ENCODE measurements around the gene TNFRSF12A. TPM values are rescaled to one million over a fixed set of nuclear protein-coding genes. Genes with fewer than 3 reads are reported as not detected.

The TNFRSF12A gene
- total and polyA plus RNA-seq, 9 of the 15 experiments (the other 6 are each of a cell fraction or from before 2014, with no cell fraction given): 0.41 to 61.8 (median 26.5) TPM

DNA sequence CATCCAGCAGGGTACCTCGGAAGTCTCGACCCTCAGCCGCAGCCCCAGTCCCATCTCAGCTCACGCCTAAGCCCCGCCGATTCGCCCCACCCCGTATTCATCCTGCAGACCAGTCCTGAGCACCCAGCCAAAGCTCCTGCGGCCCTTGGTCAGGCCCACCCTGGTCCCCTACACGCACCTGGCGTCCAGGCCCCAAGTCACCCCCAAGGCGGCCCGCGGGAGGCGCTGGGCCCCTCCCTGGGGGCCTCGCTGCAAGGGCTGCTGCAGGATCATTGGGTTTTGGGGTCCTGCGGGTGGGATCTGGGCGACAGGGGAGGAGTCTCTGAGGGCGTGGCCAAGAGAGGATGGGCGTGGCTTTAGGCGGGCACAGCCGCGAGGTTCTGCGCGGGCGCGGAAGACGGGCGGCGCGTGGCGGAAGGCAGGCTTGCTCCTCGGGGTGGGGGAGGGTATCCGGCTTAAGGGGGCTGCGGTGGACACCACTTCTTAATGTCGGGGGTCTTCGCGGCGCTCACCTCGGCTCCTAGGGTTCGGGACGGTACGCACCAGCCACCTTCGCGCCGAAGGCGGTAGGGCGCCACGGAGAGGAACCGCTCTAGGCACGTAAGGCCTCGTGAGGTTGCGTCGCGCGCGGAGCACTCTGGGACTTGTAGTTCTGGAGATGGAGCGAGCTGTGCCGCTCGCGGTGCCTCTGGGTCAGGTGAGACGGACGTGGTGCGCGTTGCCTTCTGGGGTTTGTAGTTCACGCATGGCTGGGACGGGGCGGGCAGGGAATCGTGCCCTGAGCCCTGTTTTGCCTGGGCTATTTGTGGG is 3.7 kb downstream of the TNFRSF12A start, which contains the start of the genes HCFC1R1 and THOC6 (continued):
- TF ChIP-seq, protein P1, sequence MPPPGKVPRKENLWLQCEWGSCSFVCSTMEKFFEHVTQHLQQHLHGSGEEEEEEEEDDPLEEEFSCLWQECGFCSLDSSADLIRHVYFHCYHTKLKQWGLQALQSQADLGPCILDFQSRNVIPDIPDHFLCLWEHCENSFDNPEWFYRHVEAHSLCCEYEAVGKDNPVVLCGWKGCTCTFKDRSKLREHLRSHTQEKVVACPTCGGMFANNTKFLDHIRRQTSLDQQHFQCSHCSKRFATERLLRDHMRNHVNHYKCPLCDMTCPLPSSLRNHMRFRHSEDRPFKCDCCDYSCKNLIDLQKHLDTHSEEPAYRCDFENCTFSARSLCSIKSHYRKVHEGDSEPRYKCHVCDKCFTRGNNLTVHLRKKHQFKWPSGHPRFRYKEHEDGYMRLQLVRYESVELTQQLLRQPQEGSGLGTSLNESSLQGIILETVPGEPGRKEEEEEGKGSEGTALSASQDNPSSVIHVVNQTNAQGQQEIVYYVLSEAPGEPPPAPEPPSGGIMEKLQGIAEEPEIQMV (tag; conservative IDR thresholded peaks at IDR 0.05; ENCODE audit: low read depth): no peak
- TF ChIP-seq ARHGAP35 (IDR thresholded peaks at IDR 0.05; ENCODE audit: partially characterized antibody) (peak; percentile 40), RBFOX2 (IDR thresholded peaks at IDR 0.05; ENCODE audit: low read depth, low read length) (peak; percentile 95), TGIF2 (CRISPR knock-in tag; IDR thresholded peaks at IDR 0.05) (no peak), KAT2B (IDR thresholded peaks at IDR 0.05; ENCODE audit: low read depth, low read length) (no peak), POLR2AphosphoS2 (IDR thresholded peaks at IDR 0.05; ENCODE audit: low read length) (peak; percentile 96), ZC3H8 (IDR thresholded peaks at IDR 0.05) (no peak), GABPA (tag; conservative IDR thresholded peaks at IDR 0.05; ENCODE audit: low read depth) (peak; percentile 83), KLF1 (tag; IDR thresholded peaks at IDR 0.05) (no peak; the same call in 1 of the 2 replicates), SOX6 (IDR thresholded peaks at IDR 0.05) (0 out of 2 replicates have a peak, but pooled peaks have one; percentile 20), NR2C1 (IDR thresholded peaks at IDR 0.05) (peak; percentile 82), NR2C1 (tag; IDR thresholded peaks at IDR 0.05) (peak; percentile 95), ZNF121 (CRISPR knock-in tag; conservative IDR thresholded peaks at IDR 0.05) (no peak), ZNF584 (CRISPR knock-in tag; IDR thresholded peaks at IDR 0.05; ENCODE audit: low read depth) (0 out of 2 replicates have a peak, but pooled peaks have one; percentile 45), THRAP3 (IDR thresholded peaks at IDR 0.05; ENCODE audit: borderline replicate concordance) (no peak; the same call in 1 of the 2 replicates), BACH1 (tag; IDR thresholded peaks at IDR 0.05) (no peak), ZNF140 (CRISPR knock-in tag; IDR thresholded peaks at IDR 0.05) (no peak), ATF1 (CRISPR knock-in tag; IDR thresholded peaks at IDR 0.05) (peak; percentile 22; the same call in 1 of the 2 replicates), ATF1 (tag; IDR thresholded peaks at IDR 0.05) (peak; percentile 97), MAFF (IDR thresholded peaks at IDR 0.05; ENCODE audit: low read length) (no peak), TOE1 (IDR thresholded peaks at IDR 0.05; ENCODE audit: borderline replicate concordance) (peak; percentile 88; the same call in 1 of the 2 replicates), TOE1 (CRISPR knock-in tag; IDR thresholded peaks at IDR 0.05; ENCODE audit: borderline replicate concordance, low read depth) (no peak), POLR2A (conservative IDR thresholded peaks at IDR 0.05) (peak; percentile 95), PHB2 (IDR thresholded peaks at IDR 0.05; ENCODE audit: low read depth) (no peak)
- TF ChIP-seq, protein P2, sequence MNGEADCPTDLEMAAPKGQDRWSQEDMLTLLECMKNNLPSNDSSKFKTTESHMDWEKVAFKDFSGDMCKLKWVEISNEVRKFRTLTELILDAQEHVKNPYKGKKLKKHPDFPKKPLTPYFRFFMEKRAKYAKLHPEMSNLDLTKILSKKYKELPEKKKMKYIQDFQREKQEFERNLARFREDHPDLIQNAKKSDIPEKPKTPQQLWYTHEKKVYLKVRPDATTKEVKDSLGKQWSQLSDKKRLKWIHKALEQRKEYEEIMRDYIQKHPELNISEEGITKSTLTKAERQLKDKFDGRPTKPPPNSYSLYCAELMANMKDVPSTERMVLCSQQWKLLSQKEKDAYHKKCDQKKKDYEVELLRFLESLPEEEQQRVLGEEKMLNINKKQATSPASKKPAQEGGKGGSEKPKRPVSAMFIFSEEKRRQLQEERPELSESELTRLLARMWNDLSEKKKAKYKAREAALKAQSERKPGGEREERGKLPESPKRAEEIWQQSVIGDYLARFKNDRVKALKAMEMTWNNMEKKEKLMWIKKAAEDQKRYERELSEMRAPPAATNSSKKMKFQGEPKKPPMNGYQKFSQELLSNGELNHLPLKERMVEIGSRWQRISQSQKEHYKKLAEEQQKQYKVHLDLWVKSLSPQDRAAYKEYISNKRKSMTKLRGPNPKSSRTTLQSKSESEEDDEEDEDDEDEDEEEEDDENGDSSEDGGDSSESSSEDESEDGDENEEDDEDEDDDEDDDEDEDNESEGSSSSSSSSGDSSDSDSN (IDR thresholded peaks at IDR 0.05; ENCODE audit: borderline replicate concordance in 1 of 2, low read depth in 2 of 2, low read length in 2 of 2): no peak

Data from K562 (cell line).